ENCODE data around the gene SERPINI1.

The SERPINI1 gene

GRCh38 chr3:167734498-167735232, 856 bp upstream of the SERPINI1 start, which contains the start of gene PDCD10:
Gene PDCD10, minus strand, starts transcription at chr3:167734892. Its CDS starts 14,735 bp downstream, at chr3:167720157.
- peak; percentile 91 for DNase-seq (ENCODE audit: low spot score)

- no peak for DNase-seq (ENCODE audit: low spot score)
Observed at GRCh38 chr3:167736264-167736787, 805 bp downstream of the SERPINI1 start.

GRCh38 chr3:167736997-167737396, 1.5 kb downstream of the SERPINI1 start:
- DNase-seq (ENCODE audit: low spot score) = no peak

GRCh38 chr3:167738037-167738436, 2.5 kb downstream of the SERPINI1 start:
- no peak for DNase-seq (ENCODE audit: low spot score)

- DNase-seq (ENCODE audit: low spot score) = no peak
Observed at GRCh38 chr3:167739190-167739810, 3.8 kb downstream of the SERPINI1 start.

- DNase-seq (ENCODE audit: low spot score) = no peak
Observed at GRCh38 chr3:167740961-167741587, 5.6 kb downstream of the SERPINI1 start.

GRCh38 chr3:167742338-167742737, 6.8 kb downstream of the SERPINI1 start:
- no peak for DNase-seq (ENCODE audit: low spot score)

- no peak for DNase-seq (ENCODE audit: low spot score)
Observed at GRCh38 chr3:167743799-167744198, 8.3 kb downstream of the SERPINI1 start.

- DNase-seq (ENCODE audit: low spot score) = no peak
Observed at GRCh38 chr3:167749209-167749608, 13.7 kb downstream of the SERPINI1 start.

GRCh38 chr3:167749728-167750127, 14.2 kb downstream of the SERPINI1 start:
- DNase-seq (ENCODE audit: low spot score) = no peak

GRCh38 chr3:167750272-167750971, 14.9 kb downstream of the SERPINI1 start:
- DNase-seq (ENCODE audit: low spot score) = peak; percentile 17

- DNase-seq (ENCODE audit: low spot score) = no peak
Observed at GRCh38 chr3:167754049-167754448, 18.5 kb downstream of the SERPINI1 start.

GRCh38 chr3:167761302-167761701, 25.8 kb downstream of the SERPINI1 start:
- DNase-seq (ENCODE audit: low spot score) = no peak

- no peak for DNase-seq (ENCODE audit: low spot score)
Observed at GRCh38 chr3:167762296-167762695, 26.8 kb downstream of the SERPINI1 start.

- DNase-seq (ENCODE audit: low spot score) = no peak
Observed at GRCh38 chr3:167772992-167773391, 37.5 kb downstream of the SERPINI1 start.

GRCh38 chr3:167773584-167773983, 38.1 kb downstream of the SERPINI1 start:
- no peak for DNase-seq (ENCODE audit: low spot score)

- DNase-seq (ENCODE audit: low spot score) = no peak
Observed at GRCh38 chr3:167776066-167776685, 40.7 kb downstream of the SERPINI1 start.

- no peak for DNase-seq (ENCODE audit: low spot score)
Observed at GRCh38 chr3:167777356-167777755, 41.8 kb downstream of the SERPINI1 start.

- no peak for DNase-seq (ENCODE audit: low spot score)
Observed at GRCh38 chr3:167780214-167780883, 44.8 kb downstream of the SERPINI1 start.

- no peak for DNase-seq (ENCODE audit: low spot score)
Observed at GRCh38 chr3:167783781-167784180, 48.3 kb downstream of the SERPINI1 start.

GRCh38 chr3:167785790-167786189, 50.3 kb downstream of the SERPINI1 start:
- no peak for DNase-seq (ENCODE audit: low spot score)
